Panc1 (cell line): ENCODE results near the gene CD274. TPM values are rescaled to one million over a fixed set of nuclear protein-coding genes. Genes with fewer than 3 reads are reported as not detected.

Source experiments
- ATAC-seq: fragments of 200-7000 bp; cut with Tn5 transposase; 2 replicates; pipeline ENCODE4 v1.9.1; 2020; ENCODE audit warnings: mild to moderate bottlenecking, moderate library complexity
- BruUV-seq: library from RNA; stranded (reverse); fragments of 400-500 nt; replicated peaks from 2 replicates; lab custom pipeline; 2021; lab: Mats Ljungman, UMichigan
- CTCF ChIA-PET: fragments of 300-600 bp; sonication (Branson Sonifier 250); formaldehyde crosslinking; loops from one replicate; lab custom pipeline; 2022; ENCODE audit warnings: antibody characterized with exemption; lab: Charles Lee
- POLR2A ChIA-PET: fragments of 300-600 bp; sonication (Branson Sonifier 250); formaldehyde crosslinking; loops from one replicate; lab custom pipeline; 2022; ENCODE audit warnings: antibody characterized with exemption; lab: Charles Lee
- DNase-seq: peaks from one replicate; pipeline ENCODE4 v3.0.0-alpha.2; 2010; ENCODE audit warnings: low read depth, low spot score
- H3K27ac ChIP-seq: 2 replicates; pipeline ENCODE4 v1.5.1; 2011; ENCODE audit warnings: mild to moderate bottlenecking, low read length, inconsistent platforms
- H3K27me3 ChIP-seq: fragments of 200-500 bp; sonication (Bioruptor generic); 2 replicates; pipeline ENCODE4 v1.6.0; 2014; ENCODE audit warnings: low read length, inconsistent platforms; ENCODE audit not compliant: control insufficient read depth, insufficient read depth
- H3K36me3 ChIP-seq: fragments of 200-500 bp; sonication (Bioruptor generic); 2 replicates; pipeline ENCODE4 v1.5.1; 2014; ENCODE audit warnings: inconsistent platforms, mild to moderate bottlenecking, low read length, moderate library complexity; ENCODE audit not compliant: control insufficient read depth, insufficient read depth
- H3K4me1 ChIP-seq: 2 replicates; pipeline ENCODE4 v1.5.1; 2011; ENCODE audit warnings: inconsistent platforms, mild to moderate bottlenecking, low read length, moderate library complexity; ENCODE audit not compliant: control insufficient read depth, insufficient read depth
- H3K4me3 ChIP-seq, 2 experiments: 2 replicates each; pipeline ENCODE4 v1.5.1; 2011 to 2012; ENCODE audit warnings: low read depth in 2 of 2, low read length in 2 of 2, mild to moderate bottlenecking in 2 of 2, inconsistent platforms in 1 of 2, moderate library complexity in 1 of 2
- H3K9me3 ChIP-seq: fragments of 200-500 bp; sonication (Bioruptor generic); 2 replicates; pipeline ENCODE4 v1.5.1; 2014; ENCODE audit warnings: low read depth, mild to moderate bottlenecking, inconsistent platforms, low read length, moderate library complexity; ENCODE audit not compliant: control insufficient read depth, insufficient read depth
- CTCF ChIP-seq: fragments of 450-650 bp; IDR thresholded peaks from 2 replicates; pipeline ENCODE4 v1.5.1; 2017; ENCODE audit warnings: mild to moderate bottlenecking
- POLR2AphosphoS5 ChIP-seq: IDR thresholded peaks from 2 replicates; pipeline ENCODE4 v1.6.1; 2012; ENCODE audit warnings: mild to moderate bottlenecking, low read depth, low read length, moderate library complexity
- REST ChIP-seq, 2 experiments: IDR thresholded peaks; 2 replicates each; pipeline ENCODE4 v1.6.1; 2011 to 2012; ENCODE audit warnings: low read depth in 2 of 2, control low read depth in 1 of 2, low read length in 1 of 2, mild to moderate bottlenecking in 1 of 2, moderate library complexity in 1 of 2; ENCODE audit not compliant: insufficient read depth in 1 of 2
- SIN3A ChIP-seq: IDR thresholded peaks from 2 replicates; pipeline ENCODE4 v1.6.1; 2012; ENCODE audit warnings: low read depth, mild to moderate bottlenecking, low read length, moderate library complexity, borderline replicate concordance; ENCODE audit not compliant: insufficient read depth
- TCF7L2 ChIP-seq: IDR thresholded peaks from 2 replicates; pipeline ENCODE4 v1.6.1; 2011; ENCODE audit warnings: mild to moderate bottlenecking, low read depth, low read length, inconsistent platforms
- in situ Hi-C: cut with HindIII; loops from 2 replicates; pipeline ENCODE4 v1.10.0; 2016; ENCODE audit warnings: low sequenced_read_pairs, low pct_unique_long_range_greater_than_20kb
- intact Hi-C: fragments of 100-400 bp; cut with micrococcal nuclease; formaldehyde crosslinking; loops from one replicate; pipeline ENCODE4 v1.10.0; 2022; ENCODE audit not compliant: unreplicated experiment
- total RNA-seq: library from RNA; stranded (reverse); gene quantifications from one replicate; pipeline ENCODE4 v1.2.1, GENCODE V29; 2021; ENCODE audit not compliant: unreplicated experiment

CD274 gene
- total RNA-seq, 1 experiment from 2014 or later = 0.21 TPM

GRCh38 chr9:5418481-5418880 lies 31.9 kb upstream of the CD274 start:
- in situ Hi-C loops (no loop called here), intact Hi-C loops (no loop called here)
- ATAC-seq = no peak
- Histone ChIP-seq H3K4me3 (no peak overlapping the region), H3K4me1 (no peaks in the 10 kb centered on the region), H3K9me3 (no peaks in the 10 kb centered on the region), H3K27ac (no peak overlapping the region), H3K27me3 (no peaks in the 10 kb centered on the region), H3K36me3 (no peaks in the 10 kb centered on the region)
- CTCF ChIA-PET = no interaction called here
- POLR2A ChIA-PET = no interaction called here
- no TSS peak for BruUV-seq
- DNase-seq = no peak
- TF ChIP-seq POLR2AphosphoS5 (no peak), CTCF (no peak), REST (IDR thresholded peaks at IDR 0.05; ENCODE audit: insufficient read depth in 1 of 2, low read depth in 2 of 2, low read length in 1 of 2) (no peak), SIN3A (no peak), TCF7L2 (no peak)

GRCh38 chr9:5419987-5420386 lies 30.4 kb upstream of the CD274 start:
- Histone ChIP-seq H3K27me3 (no peaks in the 10 kb centered on the region), H3K4me3 (no peak overlapping the region), H3K4me1 (no peaks in the 10 kb centered on the region), H3K9me3 (no peaks in the 10 kb centered on the region), H3K27ac (no peak overlapping the region), H3K36me3 (no peaks in the 10 kb centered on the region)
- TF ChIP-seq POLR2AphosphoS5 (no peak), SIN3A (no peak), CTCF (no peak), REST (IDR thresholded peaks at IDR 0.05; ENCODE audit: insufficient read depth in 1 of 2, low read depth in 2 of 2, low read length in 1 of 2) (no peak)
- ChIA-PET CTCF (no interaction called here), POLR2A (interaction anchor here (0.5 kb wide), 1 partner anchor 1918 kb away, joined by 3 read pairs; no protein-coding TSS in a partner anchor)
- in situ Hi-C loops = no loop called here
- no TSS peak for BruUV-seq
- DNase-seq = no peak
- no peak for ATAC-seq
- intact Hi-C loops = no loop called here
